ENCODE results near the gene SESN1.

DNA sequence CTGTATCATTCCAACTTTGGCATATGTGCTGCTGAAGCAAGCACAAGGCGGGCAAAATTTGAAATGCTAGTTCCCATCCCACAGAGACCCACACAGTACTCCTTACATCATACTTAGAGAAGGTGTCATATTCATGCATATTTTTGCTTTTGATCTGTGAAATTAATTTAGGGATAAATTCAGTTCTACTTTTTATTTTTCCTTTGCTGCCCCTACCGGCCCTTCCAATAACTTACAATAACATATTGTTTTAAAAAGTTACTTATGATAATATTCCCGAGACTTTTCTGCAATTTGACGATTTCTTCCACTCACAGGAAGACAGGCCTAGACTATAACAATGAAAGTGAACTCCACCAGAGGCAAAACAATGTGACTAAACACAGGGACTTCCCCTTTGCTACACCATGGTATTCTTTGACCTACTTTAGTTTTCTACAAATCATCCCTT lies 35.0 kb downstream of the SESN1 start:
- TF ChIP-seq, protein P1, sequence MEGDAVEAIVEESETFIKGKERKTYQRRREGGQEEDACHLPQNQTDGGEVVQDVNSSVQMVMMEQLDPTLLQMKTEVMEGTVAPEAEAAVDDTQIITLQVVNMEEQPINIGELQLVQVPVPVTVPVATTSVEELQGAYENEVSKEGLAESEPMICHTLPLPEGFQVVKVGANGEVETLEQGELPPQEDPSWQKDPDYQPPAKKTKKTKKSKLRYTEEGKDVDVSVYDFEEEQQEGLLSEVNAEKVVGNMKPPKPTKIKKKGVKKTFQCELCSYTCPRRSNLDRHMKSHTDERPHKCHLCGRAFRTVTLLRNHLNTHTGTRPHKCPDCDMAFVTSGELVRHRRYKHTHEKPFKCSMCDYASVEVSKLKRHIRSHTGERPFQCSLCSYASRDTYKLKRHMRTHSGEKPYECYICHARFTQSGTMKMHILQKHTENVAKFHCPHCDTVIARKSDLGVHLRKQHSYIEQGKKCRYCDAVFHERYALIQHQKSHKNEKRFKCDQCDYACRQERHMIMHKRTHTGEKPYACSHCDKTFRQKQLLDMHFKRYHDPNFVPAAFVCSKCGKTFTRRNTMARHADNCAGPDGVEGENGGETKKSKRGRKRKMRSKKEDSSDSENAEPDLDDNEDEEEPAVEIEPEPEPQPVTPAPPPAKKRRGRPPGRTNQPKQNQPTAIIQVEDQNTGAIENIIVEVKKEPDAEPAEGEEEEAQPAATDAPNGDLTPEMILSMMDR (IDR thresholded peaks at IDR 0.05; ENCODE audit: borderline replicate concordance, extremely low read depth, low read length, poor library complexity, severe bottlenecking), result no peak
- no peak for TF ChIP-seq EZH2 (IDR thresholded peaks at IDR 0.05; ENCODE audit: borderline replicate concordance, low read depth, low read length, severe bottlenecking)

Data from DND-41 (cell line).